ENCODE data around the gene LSMEM2. TPM values are rescaled to one million over a fixed set of nuclear protein-coding genes. Genes with fewer than 3 reads are reported as not detected.

The LSMEM2 gene
- total RNA-seq, 1 experiment from 2014 or later: not detected

DNA sequence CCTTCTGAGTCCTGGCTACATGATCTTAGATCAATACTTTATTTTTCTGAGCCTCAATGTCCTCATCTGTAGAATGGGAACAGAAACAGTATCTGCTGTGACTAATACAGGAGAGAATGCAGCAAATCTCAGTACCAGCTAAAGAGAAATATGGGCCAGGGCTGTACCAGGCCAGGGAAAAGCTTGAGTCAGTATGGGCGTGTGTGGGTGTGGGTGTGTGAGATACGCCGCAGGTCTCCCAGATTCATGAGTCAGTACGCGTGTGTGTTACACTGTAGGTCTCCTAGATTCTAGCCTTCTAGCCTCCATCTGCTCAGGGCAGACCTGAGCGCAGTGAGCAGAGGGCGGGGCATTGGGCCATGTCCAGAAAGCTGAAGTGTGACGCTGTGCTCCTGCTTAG, 27.7 kb upstream of the LSMEM2 start:
- TF ChIP-seq EZH2 (IDR thresholded peaks at IDR 0.05; ENCODE audit: borderline replicate concordance, low read depth, low read length, poor library complexity, severe bottlenecking): no peak
- TF ChIP-seq, protein P1, sequence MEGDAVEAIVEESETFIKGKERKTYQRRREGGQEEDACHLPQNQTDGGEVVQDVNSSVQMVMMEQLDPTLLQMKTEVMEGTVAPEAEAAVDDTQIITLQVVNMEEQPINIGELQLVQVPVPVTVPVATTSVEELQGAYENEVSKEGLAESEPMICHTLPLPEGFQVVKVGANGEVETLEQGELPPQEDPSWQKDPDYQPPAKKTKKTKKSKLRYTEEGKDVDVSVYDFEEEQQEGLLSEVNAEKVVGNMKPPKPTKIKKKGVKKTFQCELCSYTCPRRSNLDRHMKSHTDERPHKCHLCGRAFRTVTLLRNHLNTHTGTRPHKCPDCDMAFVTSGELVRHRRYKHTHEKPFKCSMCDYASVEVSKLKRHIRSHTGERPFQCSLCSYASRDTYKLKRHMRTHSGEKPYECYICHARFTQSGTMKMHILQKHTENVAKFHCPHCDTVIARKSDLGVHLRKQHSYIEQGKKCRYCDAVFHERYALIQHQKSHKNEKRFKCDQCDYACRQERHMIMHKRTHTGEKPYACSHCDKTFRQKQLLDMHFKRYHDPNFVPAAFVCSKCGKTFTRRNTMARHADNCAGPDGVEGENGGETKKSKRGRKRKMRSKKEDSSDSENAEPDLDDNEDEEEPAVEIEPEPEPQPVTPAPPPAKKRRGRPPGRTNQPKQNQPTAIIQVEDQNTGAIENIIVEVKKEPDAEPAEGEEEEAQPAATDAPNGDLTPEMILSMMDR (conservative IDR thresholded peaks at IDR 0.05; ENCODE audit: low read depth, low read length): no peak
- CTCF ChIA-PET: no interaction called here
- peaks cover 9% of the 10 kb centered on the region for H3K4me1 ChIP-seq (ENCODE audit: insufficient read depth, low read length, poor library complexity, severe bottlenecking)
- H3K9me3 ChIP-seq (ENCODE audit: low read depth, low read length, poor library complexity, severe bottlenecking): no peaks in the 10 kb centered on the region
- H3K36me3 ChIP-seq (ENCODE audit: insufficient read depth, low read length, poor library complexity, severe bottlenecking): peaks cover under 1% of the 10 kb centered on the region
- H3K27ac ChIP-seq (ENCODE audit: low read depth, low read length, poor library complexity, severe bottlenecking): no peak overlapping the region
- POLR2A ChIA-PET (ENCODE audit: low non-redundant PET): no interaction called here
- no peak overlapping the region for H3K4me3 ChIP-seq (ENCODE audit: low read depth, low read length, poor library complexity, severe bottlenecking)
- intact Hi-C loops (cut with micrococcal nuclease; ENCODE audit: unreplicated experiment): no loop called here
- no TSS peak for BruUV-seq (replicated peaks)
- no peaks in the 10 kb centered on the region for H3K27me3 ChIP-seq (replicated peaks; ENCODE audit: insufficient read depth, low read depth, low read length, poor library complexity)
- DNase-seq (ENCODE audit: low spot score): no peak

DNA sequence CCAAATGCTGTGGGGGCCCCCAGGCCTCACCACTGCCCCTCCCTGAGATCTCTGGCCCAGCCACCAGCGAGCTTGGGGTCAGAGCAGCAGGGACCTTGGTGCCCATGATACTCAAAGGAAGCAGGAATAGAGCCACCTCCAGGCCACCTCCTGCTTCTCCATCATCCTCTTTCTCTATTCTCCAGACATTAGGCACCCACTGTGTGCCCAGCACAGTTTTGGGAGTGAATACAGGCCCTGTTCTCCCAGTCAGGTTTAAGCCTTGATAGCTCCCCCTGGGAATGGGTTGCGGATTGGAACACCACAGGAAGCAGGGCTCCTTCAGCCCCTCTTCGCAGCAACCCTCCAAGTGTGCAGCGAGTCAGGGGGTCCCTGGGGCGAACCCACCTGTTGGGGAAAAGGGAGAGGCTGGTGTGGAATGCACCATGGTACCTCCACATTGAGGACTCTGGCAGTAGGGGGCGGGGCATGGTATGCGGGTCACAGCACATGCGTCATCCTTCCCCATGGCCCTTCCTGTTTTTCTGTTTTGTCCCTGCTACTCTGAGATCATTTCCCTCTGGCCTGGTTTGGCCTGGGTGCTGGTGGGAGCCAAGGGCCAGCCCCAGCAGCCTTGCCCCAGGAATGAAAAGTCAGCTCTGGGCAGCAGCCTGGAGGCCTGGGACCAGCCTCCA, 24.2 kb upstream of the LSMEM2 start:
- peaks cover 15% of the 10 kb centered on the region for H3K36me3 ChIP-seq (ENCODE audit: insufficient read depth, low read length, poor library complexity, severe bottlenecking)
- TF ChIP-seq, protein P1 (conservative IDR thresholded peaks at IDR 0.05; ENCODE audit: low read depth, low read length): no peak
- TF ChIP-seq EZH2 (IDR thresholded peaks at IDR 0.05; ENCODE audit: borderline replicate concordance, low read depth, low read length, poor library complexity, severe bottlenecking): no peak
- no peak for DNase-seq (ENCODE audit: low spot score)
- no peak overlapping the region for H3K27ac ChIP-seq (ENCODE audit: low read depth, low read length, poor library complexity, severe bottlenecking)
- CTCF ChIA-PET: no interaction called here
- POLR2A ChIA-PET (ENCODE audit: low non-redundant PET): no interaction called here
- BruUV-seq (replicated peaks): no TSS peak
- H3K9me3 ChIP-seq (ENCODE audit: low read depth, low read length, poor library complexity, severe bottlenecking): no peaks in the 10 kb centered on the region
- intact Hi-C loops (cut with micrococcal nuclease; ENCODE audit: unreplicated experiment): no loop called here
- no peak overlapping the region for H3K4me3 ChIP-seq (ENCODE audit: low read depth, low read length, poor library complexity, severe bottlenecking)
- H3K27me3 ChIP-seq (replicated peaks; ENCODE audit: insufficient read depth, low read depth, low read length, poor library complexity): no peaks in the 10 kb centered on the region
- H3K4me1 ChIP-seq (ENCODE audit: insufficient read depth, low read length, poor library complexity, severe bottlenecking): no peaks in the 10 kb centered on the region

DNA sequence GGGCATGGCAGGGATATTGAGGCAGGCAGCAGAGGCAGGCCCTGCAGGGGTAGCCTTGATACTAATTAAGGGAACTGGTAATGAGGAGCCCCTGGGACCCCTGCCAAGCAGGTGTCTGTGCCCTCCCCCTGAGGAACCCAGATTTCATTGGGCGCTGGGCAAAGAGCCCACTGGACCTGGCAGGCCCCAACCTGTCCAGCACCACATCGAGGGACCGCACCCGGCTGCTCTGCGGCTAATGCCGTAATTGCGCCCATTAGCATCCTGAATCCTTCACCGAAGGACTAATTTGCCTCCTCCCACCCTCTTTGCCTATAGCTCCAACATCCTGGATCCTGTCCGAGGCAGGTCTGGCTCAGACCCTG, 23.7 kb upstream of the LSMEM2 start:
- CTCF ChIA-PET: no interaction called here
- no peaks in the 10 kb centered on the region for H3K9me3 ChIP-seq (ENCODE audit: low read depth, low read length, poor library complexity, severe bottlenecking)
- no peaks in the 10 kb centered on the region for H3K4me1 ChIP-seq (ENCODE audit: insufficient read depth, low read length, poor library complexity, severe bottlenecking)
- DNase-seq (ENCODE audit: low spot score): no peak
- H3K36me3 ChIP-seq (ENCODE audit: insufficient read depth, low read length, poor library complexity, severe bottlenecking): peaks cover 15% of the 10 kb centered on the region
- no TSS peak for BruUV-seq (replicated peaks)
- TF ChIP-seq, protein P1 (conservative IDR thresholded peaks at IDR 0.05; ENCODE audit: low read depth, low read length): no peak
- no peak for TF ChIP-seq EZH2 (IDR thresholded peaks at IDR 0.05; ENCODE audit: borderline replicate concordance, low read depth, low read length, poor library complexity, severe bottlenecking)
- H3K27ac ChIP-seq (ENCODE audit: low read depth, low read length, poor library complexity, severe bottlenecking): no peak overlapping the region
- no peak overlapping the region for H3K4me3 ChIP-seq (ENCODE audit: low read depth, low read length, poor library complexity, severe bottlenecking)
- POLR2A ChIA-PET (ENCODE audit: low non-redundant PET): no interaction called here
- intact Hi-C loops (cut with micrococcal nuclease; ENCODE audit: unreplicated experiment): no loop called here
- H3K27me3 ChIP-seq (replicated peaks; ENCODE audit: insufficient read depth, low read depth, low read length, poor library complexity): no peaks in the 10 kb centered on the region

All from A673 (cell line).